ENCODE results near the gene PRR7.
"Not testable (repeated sequence)": the region's sequence is repeated elsewhere in the genome, so short reads cannot be mapped to it uniquely, and the experiment has no call there.

PRR7 gene

GRCh38 chr5:177471610-177472356 is 25.2 kb downstream of the PRR7 start:
- peak; percentile 50 to 51 (median 51) for DNase-seq

GRCh38 chr5:177472460-177473442 is 26.1 kb downstream of the PRR7 start:
- DNase-seq: peak in 1 of 3 donors; percentile 31

GRCh38 chr5:177473443-177474001 is 26.9 kb downstream of the PRR7 start, which contains the start of gene DBN1:
DBN1 (minus strand) TSS chr5:177473634; CDS start chr5:177473521, 113 bp downstream.
- DNase-seq: peak in 1 of 3 donors; percentile 59

- DNase-seq: no peak
Measured at GRCh38 chr5:177474002-177474476, 27.4 kb downstream of the PRR7 start.

GRCh38 chr5:177474846-177475562 is 28.4 kb downstream of the PRR7 start:
- peak in 1 of 3 donors; percentile 31 for DNase-seq

- DNase-seq: no peak
Measured at GRCh38 chr5:177475563-177476427, 29.2 kb downstream of the PRR7 start.

GRCh38 chr5:177476531-177477233 is 30.1 kb downstream of the PRR7 start:
- peak in 1 of 3 donors; percentile 33 for DNase-seq

GRCh38 chr5:177477701-177478477 is 31.3 kb downstream of the PRR7 start:
- DNase-seq: peak in 1 of 3 donors; percentile 34

GRCh38 chr5:177478711-177479646 is 32.4 kb downstream of the PRR7 start:
- DNase-seq: peak; percentile 78 to 82 (median 78)

- DNase-seq: peak in 2 of 3 donors; percentile 34 to 57
Measured at GRCh38 chr5:177479774-177480173, 33.2 kb downstream of the PRR7 start.

GRCh38 chr5:177482359-177482795 is 35.8 kb downstream of the PRR7 start:
- DNase-seq: no peak

GRCh38 chr5:177483042-177483441 is 36.4 kb downstream of the PRR7 start:
- DNase-seq: no peak

GRCh38 chr5:177483994-177484901 is 37.6 kb downstream of the PRR7 start:
- no peak for DNase-seq

- DNase-seq: no peak
Measured at GRCh38 chr5:177484902-177485549, 38.4 kb downstream of the PRR7 start.

GRCh38 chr5:177485753-177486152 is 39.1 kb downstream of the PRR7 start:
- not testable (repeated sequence) for DNase-seq

GRCh38 chr5:177486256-177486655 is 39.6 kb downstream of the PRR7 start:
- DNase-seq: no peak

GRCh38 chr5:177487144-177487543 is 40.5 kb downstream of the PRR7 start:
- no peak for DNase-seq
